CD14-positive monocyte (primary cell): ENCODE measurements around the gene PHOX2B. TPM values are rescaled to one million over a fixed set of nuclear protein-coding genes. Genes with fewer than 3 reads are reported as not detected.

Source experiments
- DNase-seq, 3 donors: peaks; one replicate each; pipeline ENCODE4 v3.0.0-alpha.2; 2011 to 2022
- H2AFZ ChIP-seq: 2 replicates; pipeline ENCODE4 v1.6.0; 2012; ENCODE audit warnings: mild to moderate bottlenecking, low read depth, low read length, inconsistent platforms; ENCODE audit not compliant: insufficient read depth, poor library complexity, severe bottlenecking
- H3K27ac ChIP-seq, 2 donors: 1 replicate in 1 of 2; 2 replicates in 1 of 2; pipeline ENCODE4 v1.5.1; 2012 to 2013; ENCODE audit warnings: low read length in 2 of 2, control low read depth in 1 of 2, inconsistent platforms in 1 of 2, low read depth in 1 of 2, mild to moderate bottlenecking in 1 of 2
- H3K27me3 ChIP-seq, 2 donors: one replicate each; pipeline versions ENCODE4 v1.6.0 to v1.6.1; 2011 to 2013; ENCODE audit warnings: low read length in 2 of 2; ENCODE audit not compliant: control insufficient read depth in 2 of 2, insufficient read depth in 2 of 2
- H3K36me3 ChIP-seq, 2 donors: replicated peaks in 1 of 2; 1 replicate in 1 of 2; 2 replicates in 1 of 2; pipeline versions ENCODE4 v1.5.1 to v1.6.1; 2012 to 2013; ENCODE audit warnings: low read length in 2 of 2, control low read depth in 1 of 2, inconsistent platforms in 1 of 2, mild to moderate bottlenecking in 1 of 2; ENCODE audit not compliant: insufficient read depth in 2 of 2, control insufficient read depth in 1 of 2
- H3K4me1 ChIP-seq, 2 donors: 1 replicate in 1 of 2; 2 replicates in 1 of 2; pipeline versions ENCODE4 v1.5.1 to v1.6.1; 2012 to 2013; ENCODE audit warnings: low read length in 2 of 2, control low read depth in 1 of 2, inconsistent platforms in 1 of 2, mild to moderate bottlenecking in 1 of 2, moderate library complexity in 1 of 2; ENCODE audit not compliant: insufficient read depth in 2 of 2, control insufficient read depth in 1 of 2
- H3K4me2 ChIP-seq: replicated peaks from 2 replicates; pipeline ENCODE3; 2012; ENCODE audit warnings: low read length, moderate library complexity, mild to moderate bottlenecking; ENCODE audit not compliant: poor library complexity, severe bottlenecking; ENCODE audit errors: extremely low read depth
- H3K4me3 ChIP-seq, 3 experiments: fragments of 200-600 bp in 1 of 3; sonication (generic) in 1 of 3; replicated peaks in 1 of 3; 1 replicate in 2 of 3; 2 replicates in 1 of 3; pipeline ENCODE4 v1.5.1; 2011 to 2013; ENCODE audit warnings: low read length in 3 of 3, mild to moderate bottlenecking in 3 of 3, control low read depth in 2 of 3, low read depth in 2 of 3, inconsistent platforms in 1 of 3, moderate library complexity in 1 of 3
- H3K79me2 ChIP-seq: 2 replicates; pipeline ENCODE4 v1.6.0; 2012; ENCODE audit warnings: mild to moderate bottlenecking, control low read depth, inconsistent platforms, low read length, moderate library complexity; ENCODE audit not compliant: insufficient read depth
- H3K9ac ChIP-seq: 2 replicates; pipeline ENCODE4 v1.6.0; 2017; ENCODE audit warnings: low read length, mild to moderate bottlenecking; ENCODE audit not compliant: insufficient read depth, poor library complexity, severe bottlenecking
- H3K9me3 ChIP-seq, 2 donors: replicated peaks in 1 of 2; 1 replicate in 1 of 2; 2 replicates in 1 of 2; pipeline versions ENCODE4 v1.5.1 to v1.6.1; 2012 to 2013; ENCODE audit warnings: low read length in 2 of 2, control low read depth in 1 of 2; ENCODE audit not compliant: control insufficient read depth in 1 of 2, insufficient read depth in 1 of 2
- H4K20me1 ChIP-seq: 2 replicates; pipeline ENCODE4 v1.6.0; 2012; ENCODE audit warnings: mild to moderate bottlenecking, low read length, control low read depth, moderate library complexity; ENCODE audit not compliant: insufficient read depth
- H3K27ac Mint-ChIP-seq, 7 donors: one replicate each; pipeline ENCODE4 v1.8.0; 2020; ENCODE audit warnings: mild to moderate bottlenecking in 7 of 7, mixed read lengths in 7 of 7, moderate library complexity in 6 of 7, inconsistent platforms in 2 of 7
- H3K27me3 Mint-ChIP-seq, 3 donors: one replicate each; pipeline ENCODE4 v1.8.0; 2021 to 2022; ENCODE audit warnings: low read depth in 3 of 3, mild to moderate bottlenecking in 3 of 3, mixed read lengths in 3 of 3, moderate library complexity in 3 of 3, inconsistent platforms in 1 of 3
- H3K36me3 Mint-ChIP-seq, 2 donors: one replicate each; pipeline ENCODE4 v1.8.0; 2020; ENCODE audit warnings: mixed read lengths in 2 of 2, inconsistent platforms in 1 of 2, mild to moderate bottlenecking in 1 of 2
- H3K4me1 Mint-ChIP-seq: one replicate; pipeline ENCODE4 v1.8.0; 2020; ENCODE audit warnings: mild to moderate bottlenecking, mixed read lengths
- H3K4me3 Mint-ChIP-seq, 2 donors: one replicate each; pipeline ENCODE4 v1.8.0; 2020; ENCODE audit warnings: mild to moderate bottlenecking in 2 of 2, mixed read lengths in 2 of 2, moderate library complexity in 1 of 2
- H3K9me3 Mint-ChIP-seq, 7 donors: one replicate each; pipeline ENCODE4 v1.8.0; 2020 to 2022; ENCODE audit warnings: mixed read lengths in 7 of 7, mild to moderate bottlenecking in 6 of 7, moderate library complexity in 6 of 7, inconsistent platforms in 2 of 7
- CTCF ChIP-seq: fragments of 200-600 bp; IDR thresholded peaks from one replicate; pipeline ENCODE4 v1.8.0; 2022; ENCODE audit warnings: antibody characterized with exemption, mild to moderate bottlenecking
- WGBS: methylation state at CpG from one replicate; pipeline ENCODE4 v1.1.5; 2013; ENCODE audit warnings: missing lambda C conversion rate; ENCODE audit not compliant: insufficient coverage; 5-methylcytosine and 5-hydroxymethylcytosine counted together
- intact Hi-C, 2 donors: fragments of 100-400 bp; cut with micrococcal nuclease; formaldehyde crosslinking; loops; one replicate each; pipeline versions ENCODE4 v1.15.0 to v1.15.1; 2023
- polyA plus RNA-seq, 3 donors: library from polyadenylated mRNA; depleted of rRNA in 1 of 3; unstranded in 2 of 3; stranded (reverse) in 1 of 3; fragments of 300-500 nt in 2 of 3; fragments of >200 nt in 1 of 3; fragmentation: Illumina TruSeq in 2 of 3; gene quantifications; 1 replicate in 2 of 3; 2 replicates in 1 of 3; pipeline ENCODE4 v1.2.3, GENCODE V29; 2012 to 2021

The PHOX2B gene
- polyA plus RNA-seq, 3 donors, result not detected

- H3K36me3 Mint-ChIP-seq, result no peaks in the 10 kb centered on the region
- H3K4me3 Mint-ChIP-seq, result no peak overlapping the region
- DNase-seq, result no peak
- Histone ChIP-seq H3K4me2 (no peak overlapping the region), H3K27me3 (peaks cover 12 to 20% of the 10 kb centered on the region in 2 donors), H3K4me3 (no peak overlapping the region), H3K36me3 (no peaks in the 10 kb centered on the region), H2AFZ (no peak overlapping the region), H3K9me3 (no peaks in the 10 kb centered on the region), H3K9ac (no peak overlapping the region), H3K27ac (no peak overlapping the region), H4K20me1 (no peaks in the 10 kb centered on the region), H3K79me2 (no peaks in the 10 kb centered on the region), H3K4me1 (no peaks in the 10 kb centered on the region)
- H3K4me1 Mint-ChIP-seq, result no peaks in the 10 kb centered on the region
- H3K27me3 Mint-ChIP-seq, result peaks cover 7 to 20% (median 14%) of the 10 kb centered on the region in 3 donors
- TF ChIP-seq CTCF, result no peak
- intact Hi-C loops, result no loop called here
- no peak overlapping the region for H3K27ac Mint-ChIP-seq
- H3K9me3 Mint-ChIP-seq, result peaks cover 0 to 5% (median 2%) of the 10 kb centered on the region in 7 donors
- no CpG with 5 or more reads among the region's 2 CpGs for WGBS
Measured at GRCh38 chr4:41763729-41764128, 15.2 kb upstream of the PHOX2B start.

- TF ChIP-seq CTCF, result no peak
- H3K4me1 ChIP-seq, result no peaks in the 10 kb centered on the region
- no peak overlapping the region for H3K4me3 ChIP-seq
- no peak overlapping the region for H3K9ac ChIP-seq
- H3K27me3 ChIP-seq, result peaks cover 29 to 43% of the 10 kb centered on the region in 2 donors
- no peak overlapping the region for H3K27ac ChIP-seq
- Mint-ChIP-seq H3K9me3 (peaks cover 0 to 9% (median 2%) of the 10 kb centered on the region in 7 donors), H3K27ac (no peak overlapping the region), H3K4me1 (no peaks in the 10 kb centered on the region), H3K4me3 (no peak overlapping the region), H3K27me3 (peaks cover 21 to 44% (median 24%) of the 10 kb centered on the region in 3 donors), H3K36me3 (no peaks in the 10 kb centered on the region)
- intact Hi-C loops, result no loop called here
- H3K79me2 ChIP-seq, result no peaks in the 10 kb centered on the region
- no peaks in the 10 kb centered on the region for H3K36me3 ChIP-seq
- H2AFZ ChIP-seq, result no peak overlapping the region
- no peak for DNase-seq
- H3K9me3 ChIP-seq, result no peaks in the 10 kb centered on the region
- no peak overlapping the region for H3K4me2 ChIP-seq
- no peaks in the 10 kb centered on the region for H4K20me1 ChIP-seq
Measured at GRCh38 chr4:41758884-41759283, 10.4 kb upstream of the PHOX2B start.
